H4 (cell line): ENCODE data around the gene ADAMTS9. TPM values are rescaled to one million over a fixed set of nuclear protein-coding genes. Genes with fewer than 3 reads are reported as not detected.

Source experiments
- DNase-seq: peaks from one replicate; pipeline ENCODE4 v3.0.0-alpha.2; 2015; ENCODE audit warnings: low spot score
- total RNA-seq: library from RNA; depleted of rRNA; stranded (reverse); fragments of >200 nt; shearing (Covaris generic); gene quantifications from 2 replicates; pipeline ENCODE4 v1.2.3, GENCODE V29; 2014; rRNA removed

The ADAMTS9 gene
- total RNA-seq, result 1.8 and 4.4 TPM in 2 replicates

- DNase-seq, result peak; percentile 42
Measured at GRCh38 chr3:64687781-64688604, at the start of gene ADAMTS9. Gene ADAMTS9, minus strand, starts transcription at chr3:64688000. Its CDS starts 343 bp downstream, at chr3:64687657.

GRCh38 chr3:64732576-64732975 lies 44.8 kb upstream of the ADAMTS9 start:
- DNase-seq, result no peak

GRCh38 chr3:64730681-64731080 lies 42.9 kb upstream of the ADAMTS9 start:
- DNase-seq, result no peak

- DNase-seq, result no peak
Measured at GRCh38 chr3:64728994-64729393, 41.2 kb upstream of the ADAMTS9 start.

- DNase-seq, result no peak
Measured at GRCh38 chr3:64728428-64728827, 40.6 kb upstream of the ADAMTS9 start.

- no peak for DNase-seq
Measured at GRCh38 chr3:64726414-64727090, 38.8 kb upstream of the ADAMTS9 start.

- no peak for DNase-seq
Measured at GRCh38 chr3:64718976-64719375, 31.2 kb upstream of the ADAMTS9 start.

GRCh38 chr3:64717872-64718613 lies 30.2 kb upstream of the ADAMTS9 start:
- no peak for DNase-seq

GRCh38 chr3:64717411-64717810 lies 29.6 kb upstream of the ADAMTS9 start:
- no peak for DNase-seq

- no peak for DNase-seq
Measured at GRCh38 chr3:64716110-64716710, 28.4 kb upstream of the ADAMTS9 start.

- no peak for DNase-seq
Measured at GRCh38 chr3:64715211-64715982, 27.6 kb upstream of the ADAMTS9 start.

GRCh38 chr3:64708456-64708855 lies 20.7 kb upstream of the ADAMTS9 start:
- no peak for DNase-seq

- DNase-seq, result no peak
Measured at GRCh38 chr3:64705946-64706345, 18.1 kb upstream of the ADAMTS9 start.

- no peak for DNase-seq
Measured at GRCh38 chr3:64696896-64697295, 9.1 kb upstream of the ADAMTS9 start.

GRCh38 chr3:64694114-64694513 lies 6.3 kb upstream of the ADAMTS9 start:
- DNase-seq, result no peak

- no peak for DNase-seq
Measured at GRCh38 chr3:64693031-64693430, 5.2 kb upstream of the ADAMTS9 start.

GRCh38 chr3:64691051-64691450 lies 3.3 kb upstream of the ADAMTS9 start:
- DNase-seq, result no peak

GRCh38 chr3:64687086-64687780 lies 567 bp downstream of the ADAMTS9 start:
- no peak for DNase-seq

- peak; percentile 13 for DNase-seq
Measured at GRCh38 chr3:64686446-64686908, 1.3 kb downstream of the ADAMTS9 start.

- peak; percentile 77 for DNase-seq
Measured at GRCh38 chr3:64685800-64686445, 1.9 kb downstream of the ADAMTS9 start.
